ENCODE data around the gene PCBD1. TPM values are rescaled to one million over a fixed set of nuclear protein-coding genes. Genes with fewer than 3 reads are reported as not detected.

Gene PCBD1
- total RNA-seq, 1 experiment from 2014 or later: 164 TPM

DNA sequence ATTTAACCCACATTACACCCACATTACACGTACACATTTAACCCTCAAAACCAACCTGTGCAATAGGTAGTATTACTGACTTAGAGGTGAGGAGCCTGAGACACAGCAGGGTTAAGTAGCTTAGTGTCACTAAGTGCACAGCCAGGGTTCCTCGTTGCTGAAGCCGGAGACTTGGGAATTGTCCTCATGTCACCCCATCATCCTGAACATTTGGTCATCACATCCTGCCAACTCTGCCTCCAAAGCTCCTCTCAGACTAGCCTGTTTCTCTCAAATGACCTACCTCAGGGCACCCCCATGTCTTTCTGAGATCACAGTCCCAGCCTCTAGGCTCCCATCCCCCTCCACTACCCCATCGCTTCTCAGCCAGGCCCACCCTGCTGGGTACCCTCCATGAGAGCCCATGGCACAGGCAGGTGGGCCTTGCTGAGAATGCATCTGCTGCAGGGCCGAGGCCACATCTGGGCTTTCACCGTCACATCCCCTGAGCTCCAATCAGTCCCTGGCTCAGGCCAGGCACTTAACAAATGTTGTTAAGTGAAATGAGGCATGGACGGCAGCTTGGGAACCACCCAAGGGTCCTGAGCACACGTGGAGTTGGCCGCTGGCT lies 21.1 kb upstream of the PCBD1 start:
- Histone ChIP-seq H3K4me3 (no peak overlapping the region), H3K9me2 (ENCODE audit: insufficient read depth) (no peaks in the 10 kb centered on the region), H3K4me2 (no peak overlapping the region), H3K79me2 (ENCODE audit: low read depth) (no peaks in the 10 kb centered on the region), H3K27me3 (ENCODE audit: insufficient read depth, low read depth) (peaks cover 55% of the 10 kb centered on the region), H4K20me1 (ENCODE audit: insufficient read depth) (no peaks in the 10 kb centered on the region), H3K9me3 (ENCODE audit: insufficient read depth, low read depth) (0 out of 2 replicates have a peak, but pooled peaks cover 3% of the 10 kb centered on the region), H3K4me1 (replicated peaks; ENCODE audit: insufficient read depth) (no peaks in the 10 kb centered on the region), H3K27ac (no peak overlapping the region), H3K36me3 (ENCODE audit: low read depth) (no peaks in the 10 kb centered on the region), H3F3A (ENCODE audit: insufficient read depth, low read depth) (no peaks in the 10 kb centered on the region), H2AFZ (no peak overlapping the region)
- no peak for TF ChIP-seq EZH2 (IDR thresholded peaks at IDR 0.05; ENCODE audit: low read depth)
- TF ChIP-seq, protein P1, sequence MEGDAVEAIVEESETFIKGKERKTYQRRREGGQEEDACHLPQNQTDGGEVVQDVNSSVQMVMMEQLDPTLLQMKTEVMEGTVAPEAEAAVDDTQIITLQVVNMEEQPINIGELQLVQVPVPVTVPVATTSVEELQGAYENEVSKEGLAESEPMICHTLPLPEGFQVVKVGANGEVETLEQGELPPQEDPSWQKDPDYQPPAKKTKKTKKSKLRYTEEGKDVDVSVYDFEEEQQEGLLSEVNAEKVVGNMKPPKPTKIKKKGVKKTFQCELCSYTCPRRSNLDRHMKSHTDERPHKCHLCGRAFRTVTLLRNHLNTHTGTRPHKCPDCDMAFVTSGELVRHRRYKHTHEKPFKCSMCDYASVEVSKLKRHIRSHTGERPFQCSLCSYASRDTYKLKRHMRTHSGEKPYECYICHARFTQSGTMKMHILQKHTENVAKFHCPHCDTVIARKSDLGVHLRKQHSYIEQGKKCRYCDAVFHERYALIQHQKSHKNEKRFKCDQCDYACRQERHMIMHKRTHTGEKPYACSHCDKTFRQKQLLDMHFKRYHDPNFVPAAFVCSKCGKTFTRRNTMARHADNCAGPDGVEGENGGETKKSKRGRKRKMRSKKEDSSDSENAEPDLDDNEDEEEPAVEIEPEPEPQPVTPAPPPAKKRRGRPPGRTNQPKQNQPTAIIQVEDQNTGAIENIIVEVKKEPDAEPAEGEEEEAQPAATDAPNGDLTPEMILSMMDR (conservative IDR thresholded peaks at IDR 0.05): no peak
- CTCF ChIA-PET: no interaction called here
- intact Hi-C loops (cut with micrococcal nuclease; ENCODE audit: unreplicated experiment): no loop called here
- no peak for DNase-seq
- POLR2A ChIA-PET (ENCODE audit: unreplicated experiment): no interaction called here
- no TSS peak for BruUV-seq (replicated peaks)

DNA sequence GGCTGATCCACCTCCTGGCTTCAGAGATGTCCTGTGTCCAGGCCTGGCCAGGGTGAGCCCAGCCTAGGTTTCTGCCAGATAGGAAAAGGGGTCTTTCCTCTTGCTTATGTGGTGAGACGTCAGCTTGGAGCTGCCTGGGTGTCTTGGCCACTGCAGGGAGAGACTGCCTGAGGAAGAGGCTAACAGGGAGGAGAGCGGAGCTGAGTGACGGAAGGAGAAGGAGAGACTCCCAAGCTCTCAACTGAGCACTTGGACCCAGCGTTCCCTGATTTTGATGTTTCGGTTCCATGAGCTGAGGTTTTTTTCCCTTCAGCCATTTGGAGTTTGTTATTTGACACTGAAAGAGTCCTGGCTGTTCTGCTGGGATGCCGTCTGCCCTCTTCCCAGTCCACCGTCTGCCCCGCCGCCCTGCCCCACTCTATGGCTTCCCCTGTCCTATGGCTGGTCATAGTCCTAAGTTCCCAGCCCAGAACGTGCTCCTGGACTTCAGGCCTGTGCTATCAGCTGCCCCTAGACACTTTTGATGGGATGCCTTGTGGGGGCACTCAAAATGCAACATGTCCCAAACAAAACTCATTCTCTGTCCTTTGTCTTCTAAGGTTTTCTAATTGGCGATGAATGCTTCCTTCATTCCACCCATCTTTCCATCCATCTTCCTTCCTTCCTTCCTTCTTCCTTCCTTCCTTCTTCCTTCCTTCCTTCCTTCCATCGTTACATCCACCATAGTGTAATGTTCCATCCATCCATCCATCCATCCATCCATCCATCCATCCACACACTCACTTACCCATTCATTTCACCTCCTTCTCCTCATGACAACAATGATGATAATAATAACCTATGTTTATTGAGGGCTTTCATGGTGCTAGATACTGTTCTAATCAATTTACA lies 20.3 kb upstream of the PCBD1 start:
- Histone ChIP-seq H4K20me1 (ENCODE audit: insufficient read depth) (no peaks in the 10 kb centered on the region), H3K27ac (no peak overlapping the region), H2AFZ (no peak overlapping the region), H3K4me1 (replicated peaks; ENCODE audit: insufficient read depth) (no peaks in the 10 kb centered on the region), H3F3A (ENCODE audit: insufficient read depth, low read depth) (no peaks in the 10 kb centered on the region), H3K9me2 (ENCODE audit: insufficient read depth) (no peaks in the 10 kb centered on the region), H3K9me3 (ENCODE audit: insufficient read depth, low read depth) (0 out of 2 replicates have a peak, but pooled peaks cover 3% of the 10 kb centered on the region), H3K36me3 (ENCODE audit: low read depth) (no peaks in the 10 kb centered on the region), H3K4me2 (no peak overlapping the region), H3K79me2 (ENCODE audit: low read depth) (no peaks in the 10 kb centered on the region), H3K4me3 (no peak overlapping the region), H3K27me3 (ENCODE audit: insufficient read depth, low read depth) (peaks cover 47% of the 10 kb centered on the region)
- no peak for TF ChIP-seq EZH2 (IDR thresholded peaks at IDR 0.05; ENCODE audit: low read depth)
- TF ChIP-seq, protein P1 (conservative IDR thresholded peaks at IDR 0.05): no peak
- POLR2A ChIA-PET (ENCODE audit: unreplicated experiment): no interaction called here
- CTCF ChIA-PET: no interaction called here
- no peak for DNase-seq
- intact Hi-C loops (cut with micrococcal nuclease; ENCODE audit: unreplicated experiment): no loop called here
- no TSS peak for BruUV-seq (replicated peaks)

DNA sequence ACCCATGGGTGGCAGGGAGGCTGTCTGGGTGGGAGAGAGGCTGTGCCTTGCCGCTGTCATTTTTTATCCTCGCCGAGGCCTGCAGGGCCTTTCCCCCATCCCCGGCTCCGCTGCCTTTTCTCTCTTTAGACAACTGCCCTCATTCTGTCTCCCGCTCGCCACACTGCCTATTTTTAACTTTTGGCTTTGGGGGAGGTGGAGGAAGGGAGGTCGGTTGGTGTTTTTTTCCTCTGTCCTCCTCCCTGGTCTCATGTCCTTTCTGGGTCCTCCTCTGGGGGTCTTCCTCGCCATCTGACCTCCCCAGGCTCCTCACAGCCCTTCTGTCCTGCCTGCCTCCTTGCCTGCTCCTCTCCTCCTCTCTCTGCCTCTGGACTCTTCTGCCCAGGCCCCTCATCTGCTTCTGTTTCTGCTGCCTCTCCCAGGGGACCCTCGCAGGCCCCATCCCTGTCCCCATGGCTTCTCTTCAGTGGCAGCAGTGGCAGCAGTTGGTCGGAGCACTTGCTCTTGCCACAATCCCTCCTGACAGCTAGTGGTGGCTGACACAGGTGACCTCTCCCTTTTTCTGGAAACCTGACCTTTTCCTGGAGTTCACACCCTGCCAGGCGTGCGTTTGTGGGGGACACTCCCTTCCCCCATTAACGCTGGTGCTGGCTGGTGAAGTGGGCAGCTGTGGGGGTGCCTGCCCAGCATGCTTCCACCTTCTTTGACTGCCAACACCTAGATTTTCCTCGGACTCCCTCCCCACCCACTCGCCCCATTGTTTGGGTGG lies 19.5 kb upstream of the PCBD1 start:
- POLR2A ChIA-PET (ENCODE audit: unreplicated experiment): no interaction called here
- Histone ChIP-seq H3K36me3 (ENCODE audit: low read depth) (no peaks in the 10 kb centered on the region), H3K79me2 (ENCODE audit: low read depth) (no peaks in the 10 kb centered on the region), H4K20me1 (ENCODE audit: insufficient read depth) (no peaks in the 10 kb centered on the region), H3K4me1 (replicated peaks; ENCODE audit: insufficient read depth) (no peaks in the 10 kb centered on the region), H2AFZ (no peak overlapping the region), H3K27ac (no peak overlapping the region), H3K4me3 (no peak overlapping the region), H3F3A (ENCODE audit: insufficient read depth, low read depth) (no peaks in the 10 kb centered on the region), H3K9me2 (ENCODE audit: insufficient read depth) (no peaks in the 10 kb centered on the region), H3K4me2 (no peak overlapping the region), H3K27me3 (ENCODE audit: insufficient read depth, low read depth) (peaks cover 40% of the 10 kb centered on the region), H3K9me3 (ENCODE audit: insufficient read depth, low read depth) (0 out of 2 replicates have a peak, but pooled peaks cover 3% of the 10 kb centered on the region)
- TF ChIP-seq EZH2 (IDR thresholded peaks at IDR 0.05; ENCODE audit: low read depth): no peak
- TF ChIP-seq, protein P1 (conservative IDR thresholded peaks at IDR 0.05): no peak
- CTCF ChIA-PET: no interaction called here
- intact Hi-C loops (cut with micrococcal nuclease; ENCODE audit: unreplicated experiment): no loop called here
- BruUV-seq (replicated peaks): no TSS peak
- no peak for DNase-seq
